GM21717 (cell line): Measurements from ENCODE around the gene FERMT1.
"Not testable (repeated sequence)": the region's sequence is repeated elsewhere in the genome, so short reads cannot be mapped to it uniquely, and the experiment has no call there.

ENCODE experiments used
- ATAC-seq: cut with Tn5 transposase; IDR thresholded peaks from one replicate; pipeline ENCODE4 v1.9.1; 2021; ENCODE audit warnings: mild to moderate bottlenecking, moderate library complexity; ENCODE audit not compliant: unreplicated experiment

The FERMT1 gene

DNA sequence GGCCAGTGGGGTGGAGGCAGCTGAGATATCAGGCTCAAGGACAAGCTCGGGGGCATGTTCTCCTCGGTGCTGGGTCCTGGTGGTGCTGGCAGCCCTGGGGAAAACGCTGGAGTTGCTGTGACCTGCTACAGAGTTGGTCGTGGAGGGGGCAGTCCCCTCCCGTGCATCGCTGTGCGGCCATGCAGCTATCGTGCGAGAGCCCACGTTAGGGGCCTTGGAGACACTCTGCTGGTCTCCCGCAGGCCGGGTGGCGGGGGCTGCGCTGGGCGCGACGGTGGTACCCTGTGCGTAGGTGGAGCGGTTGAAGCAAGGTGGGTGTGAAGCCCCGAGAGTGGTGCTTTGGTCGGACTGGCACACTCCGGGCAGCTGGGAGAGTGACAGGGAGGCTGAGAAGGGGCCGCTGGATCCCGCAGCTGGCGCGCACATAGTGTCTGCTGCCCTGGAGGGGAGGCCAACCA lies 81.0 kb downstream of the FERMT1 start:
- no peak for ATAC-seq

DNA sequence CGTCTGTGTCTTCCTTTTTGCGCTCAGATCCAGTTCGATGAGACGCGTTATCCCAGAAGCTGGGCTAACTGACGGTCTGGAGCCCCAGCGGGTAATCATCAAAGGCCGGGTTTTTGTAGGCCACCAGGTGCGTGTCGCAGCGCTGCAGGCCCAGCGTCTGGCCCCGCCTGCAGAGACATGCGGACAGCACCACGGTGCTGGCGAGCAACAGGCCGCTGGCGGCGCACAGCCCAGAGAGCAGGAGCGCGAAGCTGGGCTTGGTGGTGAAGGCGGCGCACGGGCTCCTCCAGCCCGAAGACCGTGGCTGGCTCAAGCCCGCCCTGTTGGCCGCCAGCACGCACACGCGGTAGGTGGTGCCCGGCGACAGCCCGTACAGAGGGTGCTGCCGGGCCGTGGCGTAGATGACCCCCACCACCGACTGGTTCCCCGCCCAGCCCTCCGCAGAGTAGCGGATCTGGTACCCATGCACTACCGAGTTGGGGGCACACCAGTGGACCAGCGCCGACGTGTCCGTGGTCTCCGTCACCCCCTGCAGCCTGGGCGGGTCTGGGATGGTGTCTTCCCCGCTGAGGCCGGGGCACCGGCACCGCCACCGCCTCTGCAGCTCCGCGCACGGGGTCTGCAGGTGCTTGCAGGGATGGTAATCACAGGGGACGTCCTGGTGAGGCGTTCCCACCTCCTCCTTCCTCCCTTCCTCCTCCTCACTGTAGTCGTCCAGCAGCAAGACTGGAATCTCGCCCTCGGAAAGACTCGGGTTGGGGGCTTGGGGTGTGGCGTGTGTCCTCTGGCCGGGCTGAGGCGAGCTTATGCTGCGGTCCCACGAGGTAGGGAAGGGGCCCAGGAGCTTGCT lies 81.6 kb downstream of the FERMT1 start:
- no peak for ATAC-seq

DNA sequence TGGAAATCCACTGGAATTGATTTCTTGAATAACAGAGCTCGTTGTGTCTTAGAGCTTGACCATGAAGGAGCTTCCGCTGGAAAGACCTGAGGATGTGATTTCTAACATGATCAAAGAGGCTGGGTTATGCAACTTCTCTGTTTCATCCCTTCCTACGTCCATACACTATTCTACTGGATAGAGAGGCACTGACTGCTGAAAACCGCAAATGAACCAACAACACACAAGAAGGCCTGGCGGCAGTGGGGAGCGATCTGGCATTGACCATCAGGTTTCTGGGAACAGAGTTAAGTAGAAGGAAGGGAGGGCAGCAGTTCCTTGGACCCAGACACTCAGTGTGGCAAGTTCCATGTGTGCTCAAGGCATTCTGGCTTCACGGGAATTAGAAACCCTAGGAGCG lies 82.3 kb downstream of the FERMT1 start:
- ATAC-seq, result no peak

DNA sequence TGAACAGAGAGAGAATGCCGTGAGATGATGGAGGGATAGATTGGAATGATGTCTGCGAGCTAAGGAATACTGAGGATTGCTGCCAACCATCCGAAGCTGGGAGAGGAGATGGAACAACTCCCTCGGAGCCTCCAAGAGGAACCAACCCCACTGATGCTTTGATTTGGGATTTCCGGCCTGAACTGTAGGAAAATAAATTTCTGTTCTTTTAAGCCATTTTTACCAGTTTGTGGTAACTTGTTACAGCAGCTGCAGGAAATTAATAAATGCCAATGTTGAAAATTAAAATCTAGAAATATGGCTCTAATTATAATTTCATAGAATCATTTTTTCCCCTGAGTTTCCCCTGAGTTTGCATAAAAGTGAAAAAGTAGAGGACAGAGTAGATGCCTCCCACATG lies 83.1 kb downstream of the FERMT1 start:
- no peak for ATAC-seq

DNA sequence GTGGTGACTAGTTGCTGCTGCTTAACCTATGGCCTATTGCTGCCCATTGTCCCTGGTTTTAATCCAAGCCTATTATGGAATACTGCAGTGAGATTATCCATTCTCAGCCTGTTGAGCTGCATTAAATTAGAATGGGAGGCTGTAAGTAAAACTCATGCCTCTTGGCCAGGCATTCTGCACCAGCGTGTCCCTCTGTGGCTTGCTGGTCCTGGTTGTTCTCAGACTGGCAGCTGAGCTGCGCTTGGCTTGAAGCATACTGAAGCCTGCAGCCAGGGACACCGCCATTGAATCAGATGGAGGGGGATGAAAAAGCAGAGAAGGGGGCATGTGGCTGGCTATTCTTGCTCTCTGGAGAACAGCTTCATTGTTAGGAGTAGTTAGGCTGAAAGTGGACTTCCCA lies 84.6 kb downstream of the FERMT1 start:
- ATAC-seq, result no peak

DNA sequence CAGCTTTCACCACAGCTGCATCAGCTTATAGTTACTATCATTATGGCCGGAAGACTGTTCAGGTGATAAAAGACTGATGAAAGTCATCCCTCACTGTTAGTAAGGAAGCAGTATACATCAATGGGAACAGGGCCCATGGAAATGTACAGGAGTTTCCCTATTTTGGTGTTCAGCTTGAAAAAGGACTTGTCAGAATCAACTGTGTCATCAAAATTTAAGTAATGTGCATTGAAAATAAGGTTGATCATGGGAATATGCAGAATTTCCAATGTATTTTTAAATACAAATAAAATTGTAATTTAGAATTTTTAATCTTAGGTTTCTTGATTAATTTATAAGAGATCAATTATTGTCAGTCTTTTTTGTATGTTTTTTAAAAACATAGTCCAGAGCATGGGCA lies 85.7 kb downstream of the FERMT1 start:
- ATAC-seq, result no peak

DNA sequence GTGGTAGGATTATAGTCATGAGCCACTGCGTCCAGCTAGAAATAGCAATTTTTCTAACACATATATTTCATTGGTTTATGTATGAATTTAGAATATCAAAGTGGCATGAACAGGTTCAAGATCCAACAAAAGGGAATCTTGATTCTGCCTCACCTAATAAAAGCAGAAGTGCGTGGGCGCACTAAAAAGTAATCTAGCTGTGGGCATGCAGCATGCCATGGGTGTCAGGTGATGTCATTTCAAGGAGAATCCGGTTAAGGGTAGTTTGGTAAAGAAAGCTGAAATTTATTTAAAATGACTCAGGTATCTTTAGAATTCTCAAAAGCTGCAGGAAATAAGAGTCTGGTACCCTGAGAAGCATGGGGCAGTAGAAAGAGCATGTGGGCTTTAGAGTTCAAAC lies 86.6 kb downstream of the FERMT1 start:
- ATAC-seq, result no peak

DNA sequence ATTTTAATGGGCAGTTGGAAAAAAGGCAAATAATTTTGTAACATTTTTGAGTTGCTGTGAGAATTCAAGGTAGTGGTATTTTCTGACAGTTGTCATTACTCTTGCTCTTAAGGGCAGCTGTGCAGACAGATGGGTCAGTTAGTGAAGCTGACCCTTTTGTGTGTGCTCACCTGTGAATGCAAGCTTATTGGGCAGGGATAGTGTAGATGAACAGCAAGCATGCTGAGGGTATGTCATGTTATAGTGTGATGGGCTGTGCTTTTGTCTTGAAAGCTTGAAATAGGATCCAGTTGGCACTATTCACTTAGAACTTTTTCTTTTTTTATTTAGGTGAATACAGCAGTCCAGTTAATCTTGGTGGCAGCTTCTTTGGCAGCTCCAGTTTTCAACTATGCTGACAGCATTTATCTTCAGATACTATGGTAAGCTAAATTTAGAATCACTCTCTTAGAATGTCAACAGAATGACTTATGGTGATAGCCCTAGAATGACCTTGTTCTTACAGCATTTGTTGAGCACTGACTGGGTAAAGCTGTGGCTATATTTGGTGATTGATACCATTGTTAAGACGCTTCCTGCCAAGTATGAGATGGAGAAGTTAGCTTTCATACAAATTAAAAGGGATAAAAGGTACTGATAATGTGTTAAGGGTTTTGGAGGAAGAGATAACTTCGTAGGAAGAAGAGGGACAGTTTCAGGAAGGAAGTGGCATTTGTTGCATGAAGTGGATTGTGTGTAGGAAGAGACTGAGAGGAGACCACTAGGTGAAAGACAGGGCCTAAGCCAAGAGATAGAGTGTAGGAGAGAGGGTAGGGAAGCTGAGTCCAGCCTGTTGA lies 88.5 kb downstream of the FERMT1 start:
- no peak for ATAC-seq

DNA sequence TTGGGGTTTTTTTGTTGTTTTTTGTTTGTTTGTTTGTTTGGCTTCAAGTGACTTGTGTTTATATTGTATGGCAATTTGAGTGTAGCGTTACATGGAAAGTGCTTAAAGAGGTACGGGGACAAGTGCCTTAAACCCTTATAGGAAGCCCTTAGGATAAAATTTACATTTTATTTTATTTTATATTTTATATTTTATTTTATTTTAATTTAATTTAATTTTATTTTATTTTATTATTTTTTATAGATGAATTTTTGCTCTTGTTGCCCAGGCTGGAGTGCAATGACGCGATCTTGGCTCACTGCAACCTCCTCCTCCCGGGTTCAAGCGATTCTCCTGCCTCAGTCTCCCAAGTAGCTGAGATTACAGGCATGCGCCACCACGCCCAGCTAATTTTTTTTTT lies 89.9 kb downstream of the FERMT1 start:
- not testable (repeated sequence) for ATAC-seq

DNA sequence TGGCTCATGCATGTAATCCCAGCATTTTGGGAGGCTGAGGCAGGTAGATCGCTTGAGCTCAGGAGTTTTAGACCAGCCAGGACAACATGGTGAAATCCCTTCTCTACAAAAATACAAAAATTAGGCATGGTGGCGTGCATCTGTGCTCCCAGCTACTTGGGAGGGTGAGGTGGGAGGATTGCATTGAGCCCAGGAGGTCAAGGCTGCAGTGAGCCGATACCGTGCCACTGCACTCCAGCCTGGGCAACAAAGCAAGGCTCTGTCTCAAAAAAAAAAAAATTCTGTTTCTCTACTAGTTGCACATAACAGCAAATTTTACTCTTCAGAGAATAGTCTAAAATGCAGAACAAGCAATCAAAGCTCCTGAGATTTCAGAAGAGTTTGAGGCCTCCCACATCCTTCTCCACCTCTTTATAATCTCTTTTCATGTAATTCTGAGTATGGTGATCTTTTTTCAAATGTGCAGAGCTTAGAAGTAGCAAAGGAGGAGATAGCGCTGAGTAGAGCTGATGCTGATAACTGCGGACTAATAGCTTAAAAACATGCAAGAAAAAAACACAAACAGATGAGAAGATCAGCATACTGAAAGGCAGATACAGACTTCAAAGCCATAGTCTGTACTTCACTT lies 92.3 kb downstream of the FERMT1 start:
- ATAC-seq, result no peak

DNA sequence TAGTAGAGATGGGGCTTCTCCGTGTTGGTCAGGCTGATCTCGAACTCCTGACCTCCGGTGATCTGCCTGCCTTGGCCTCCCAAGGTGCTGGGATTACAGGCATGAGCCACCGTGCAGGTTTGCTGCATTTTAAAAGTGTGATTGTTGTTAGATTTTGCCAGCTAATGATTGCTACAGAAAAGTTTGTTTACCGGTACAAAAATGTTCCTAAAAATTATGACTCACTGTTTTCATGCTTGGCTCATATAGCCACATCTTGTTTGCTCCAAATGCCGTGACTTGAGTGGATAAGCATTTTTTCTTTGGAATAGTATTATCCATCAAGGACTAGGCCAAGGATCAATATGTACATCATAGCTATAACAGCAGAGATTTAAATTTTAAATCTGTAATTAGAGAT lies 93.3 kb downstream of the FERMT1 start:
- ATAC-seq, result no peak

DNA sequence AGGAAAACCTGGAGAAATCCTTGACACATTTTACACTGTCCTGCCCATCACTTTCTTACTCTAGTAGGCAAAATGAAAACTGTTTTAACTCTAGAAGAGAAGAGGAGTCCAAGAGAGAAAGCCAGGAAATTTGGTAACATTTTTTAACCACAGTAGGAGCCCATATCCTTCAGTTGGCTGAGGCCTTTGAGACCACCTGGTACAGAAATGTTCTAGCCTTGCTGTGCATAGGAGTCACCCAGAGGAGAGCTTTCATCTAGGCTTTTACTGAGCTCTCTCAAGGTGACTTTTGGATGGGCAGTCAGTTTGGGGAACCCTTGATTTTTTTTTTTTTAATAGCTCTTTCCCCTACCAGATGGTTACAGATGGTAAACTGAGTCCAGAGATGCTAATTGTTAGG lies 94.0 kb downstream of the FERMT1 start:
- ATAC-seq, result no peak

DNA sequence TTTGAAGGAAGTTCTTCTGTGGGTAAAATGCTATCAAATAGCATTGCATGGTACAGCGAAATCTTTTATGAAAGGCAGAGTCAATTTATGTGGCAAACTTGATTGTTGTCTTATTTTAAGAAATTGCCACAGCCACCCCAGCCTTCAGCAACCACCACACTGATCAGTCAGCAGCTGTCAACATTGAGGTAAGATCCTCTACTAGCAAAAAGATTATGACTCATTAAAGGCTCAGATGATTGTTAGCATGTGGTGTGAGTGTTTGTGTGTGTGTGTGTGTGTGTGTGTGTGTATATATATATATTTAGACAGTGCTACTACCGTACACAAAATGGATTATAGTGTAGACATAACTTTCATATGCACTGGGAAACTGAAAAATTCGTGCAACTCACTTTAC lies 96.8 kb downstream of the FERMT1 start:
- no peak for ATAC-seq
